ENCODE results near the gene COL6A1.
A peak's percentile ranks its signal among the peaks of the same experiment; 100 is the strongest.
"Not testable (repeated sequence)": the region's sequence is repeated elsewhere in the genome, so short reads cannot be mapped to it uniquely, and the experiment has no call there.

The COL6A1 gene

DNA sequence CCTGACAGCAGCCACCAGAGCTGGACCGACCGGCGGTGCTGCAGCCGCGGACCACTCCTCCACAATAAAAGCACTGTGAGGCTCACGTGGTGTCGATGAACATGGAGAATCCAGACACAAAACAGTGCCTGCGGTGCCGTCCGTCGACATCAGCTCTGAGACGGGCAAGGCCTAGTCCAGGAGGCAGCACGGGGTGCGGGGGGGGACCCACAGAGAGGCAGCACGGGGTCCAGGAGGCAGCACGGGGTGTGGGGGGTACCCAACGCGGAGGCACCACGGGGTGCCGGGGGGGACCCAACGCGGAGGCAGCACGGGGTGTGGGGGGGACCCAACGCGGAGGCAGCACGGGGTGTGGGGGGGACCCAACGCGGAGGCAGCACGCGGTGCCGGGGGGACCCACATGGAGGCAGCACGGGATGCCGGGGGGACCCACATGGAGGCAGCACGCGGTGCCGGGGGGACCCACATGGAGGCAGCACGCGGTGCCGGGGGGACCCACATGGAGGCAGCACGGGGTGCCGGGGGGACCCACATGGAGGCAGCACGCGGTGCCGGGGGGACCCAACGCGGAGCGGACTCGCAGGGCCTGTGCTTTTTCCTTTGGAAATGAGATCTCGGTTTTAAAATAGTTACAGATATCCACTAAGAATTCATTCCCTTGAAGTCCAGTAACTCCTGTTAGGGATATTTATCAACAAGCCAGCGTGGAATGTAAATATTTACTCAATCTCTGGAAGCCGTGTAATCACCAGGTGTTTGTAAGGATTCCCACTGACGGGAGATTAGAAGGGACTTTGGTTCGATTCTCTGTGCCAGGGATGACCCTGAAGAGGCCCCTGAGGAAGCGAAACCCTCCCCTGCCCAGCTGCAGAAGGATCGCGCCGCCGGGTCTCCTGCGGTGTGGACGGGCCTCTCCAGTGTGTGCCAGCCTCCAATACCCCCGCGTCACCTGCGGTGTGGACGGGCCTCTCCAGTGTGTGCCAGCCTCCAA is 52.1 kb downstream of the COL6A1 start:
- DNase-seq, result peak; percentile 10

GRCh38 chr21:46035809-46036695 is 54.5 kb downstream of the COL6A1 start:
- peak; percentile 13 for DNase-seq

DNA sequence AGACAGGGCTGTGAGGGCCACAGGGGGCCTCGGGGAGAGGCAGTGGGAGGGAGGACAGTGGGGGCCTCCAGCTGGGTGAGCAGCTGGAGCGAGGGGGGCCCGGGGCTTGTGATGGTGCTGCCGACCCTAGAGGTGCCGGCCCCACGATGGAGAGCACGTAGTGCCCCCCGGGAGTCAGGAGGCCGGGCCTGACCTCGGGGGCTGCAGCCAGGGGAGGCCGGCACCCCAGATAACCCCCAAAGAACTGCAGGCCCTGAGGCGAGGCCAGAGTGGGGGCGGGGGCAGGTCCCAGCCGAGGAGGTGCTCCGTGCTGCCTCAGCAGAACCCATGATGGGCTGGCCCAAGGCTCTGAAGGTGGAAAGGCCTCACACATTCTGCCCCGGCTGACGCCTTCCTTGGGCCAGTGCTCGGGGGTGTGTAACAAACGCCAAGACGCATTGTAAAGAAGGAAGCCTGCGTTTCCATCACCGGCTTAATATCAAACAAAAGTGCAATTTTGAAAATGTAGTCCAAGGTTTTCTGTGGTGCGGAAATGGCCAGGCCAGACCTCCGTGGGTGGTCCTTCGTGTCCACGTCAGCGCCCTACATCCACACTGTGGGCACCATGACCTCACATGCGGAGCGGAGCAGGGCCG is 55.2 kb downstream of the COL6A1 start:
- DNase-seq, result no peak

- DNase-seq, result peak; percentile 10
Measured at GRCh38 chr21:46037331-46038325, 56.1 kb downstream of the COL6A1 start.

DNA sequence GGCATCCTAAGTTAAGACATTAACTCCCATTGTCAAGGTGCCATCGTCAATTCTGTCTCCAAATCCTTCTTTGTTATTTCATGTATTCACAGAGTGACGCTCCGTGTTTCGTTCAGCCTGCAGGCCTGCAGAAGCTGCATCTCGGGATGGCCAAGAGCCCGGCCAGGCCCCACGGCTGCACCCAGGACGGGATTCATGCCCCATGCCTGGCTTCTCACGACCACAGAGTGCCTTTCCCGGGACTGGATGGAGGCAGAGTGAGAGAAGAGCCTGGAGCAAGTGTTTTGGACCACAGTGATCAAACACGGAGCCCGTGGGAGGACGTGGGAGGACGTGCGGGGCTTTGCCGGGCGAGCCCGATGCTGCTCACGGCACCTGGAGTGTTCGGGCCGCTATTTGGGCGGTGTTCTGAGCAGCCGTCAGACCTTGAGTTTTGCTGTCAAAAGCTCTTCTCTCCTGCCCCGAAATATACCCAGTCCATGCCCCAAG is 56.8 kb downstream of the COL6A1 start:
- DNase-seq, result no peak

- DNase-seq, result peak; percentile 12
Measured at GRCh38 chr21:46038871-46039397, 57.4 kb downstream of the COL6A1 start.

DNA sequence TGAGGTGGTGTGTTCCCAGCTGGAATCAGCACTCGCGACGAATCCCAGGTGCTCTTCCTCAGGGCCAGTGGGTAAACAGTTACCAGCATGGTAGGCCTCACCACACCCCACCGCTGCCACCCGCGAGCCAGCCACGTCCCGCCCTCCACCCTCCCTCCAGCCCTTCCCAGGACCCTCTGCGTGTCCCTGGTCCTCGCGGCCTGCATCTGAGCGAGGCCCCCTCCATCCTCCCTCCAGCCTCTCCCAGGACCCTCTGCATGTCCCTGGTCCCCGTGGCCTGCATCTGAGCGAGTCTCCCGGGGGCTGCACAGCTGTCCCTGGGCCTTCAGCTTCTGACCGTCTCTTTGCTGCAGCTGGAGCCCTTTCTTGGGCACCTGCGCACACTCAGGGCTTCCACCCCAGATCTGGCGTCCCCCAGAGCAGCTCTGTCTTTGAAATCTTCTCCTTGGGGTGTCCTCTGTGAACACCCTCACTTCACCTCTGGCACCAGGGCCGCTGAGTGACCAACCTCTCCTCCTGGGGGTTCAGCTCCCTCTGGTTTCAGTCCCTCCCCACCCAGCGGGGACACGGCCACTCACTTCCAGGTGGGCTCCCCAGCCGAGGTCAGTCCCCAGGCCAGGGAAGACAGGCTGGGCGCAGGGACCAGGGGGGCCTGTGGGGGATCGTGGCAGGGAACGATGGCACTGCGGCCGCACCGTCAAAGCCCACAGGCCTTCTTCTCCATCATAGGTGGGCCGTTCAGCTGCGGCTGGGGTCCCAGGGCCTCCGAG is 58.5 kb downstream of the COL6A1 start:
- DNase-seq, result no peak

GRCh38 chr21:46040707-46041106 is 59.1 kb downstream of the COL6A1 start:
- DNase-seq, result no peak

DNA sequence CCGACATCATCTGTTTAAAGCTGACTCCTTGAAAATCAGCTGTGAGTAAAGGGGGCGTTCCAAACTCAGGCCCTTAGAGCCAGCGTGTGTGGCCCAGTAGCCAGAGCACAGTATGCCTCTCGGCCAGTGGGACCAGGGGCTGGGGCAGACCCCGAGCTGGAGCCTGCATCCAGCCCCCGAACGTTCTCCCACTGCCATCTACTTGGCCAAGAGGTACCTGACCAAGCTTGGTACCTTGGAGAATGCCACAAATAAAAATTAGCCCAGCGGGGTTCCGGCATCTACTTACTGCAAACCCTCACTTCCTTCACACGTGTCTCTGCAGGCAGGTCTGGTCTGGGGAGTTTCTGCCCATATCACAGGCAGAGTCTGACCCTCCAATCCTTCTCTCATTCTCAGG is 59.6 kb downstream of the COL6A1 start:
- DNase-seq, result no peak

GRCh38 chr21:46045154-46045553 is 63.6 kb downstream of the COL6A1 start:
- DNase-seq, result no peak

- no peak for DNase-seq
Measured at GRCh38 chr21:46046471-46046870, 64.9 kb downstream of the COL6A1 start.

DNA sequence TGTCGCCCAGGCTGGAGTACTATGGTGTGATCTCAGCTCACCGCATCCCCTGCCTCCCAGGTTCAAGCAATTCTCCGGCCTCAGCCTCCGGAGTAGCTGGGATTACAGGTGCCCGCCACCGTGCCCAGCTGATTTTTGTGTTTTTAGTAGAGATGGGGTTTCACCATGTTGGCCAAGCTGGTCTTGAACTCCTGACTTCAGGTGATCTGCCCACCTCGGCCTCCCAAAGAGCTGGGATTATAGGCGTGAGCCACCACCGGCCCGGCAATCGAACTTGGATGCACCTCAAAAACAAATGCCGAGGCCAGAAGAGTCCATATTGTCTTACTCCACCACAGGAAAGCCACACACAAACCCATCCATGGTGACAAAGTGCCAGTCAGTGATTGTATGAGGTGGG is 65.3 kb downstream of the COL6A1 start:
- DNase-seq, result not testable (repeated sequence)

DNA sequence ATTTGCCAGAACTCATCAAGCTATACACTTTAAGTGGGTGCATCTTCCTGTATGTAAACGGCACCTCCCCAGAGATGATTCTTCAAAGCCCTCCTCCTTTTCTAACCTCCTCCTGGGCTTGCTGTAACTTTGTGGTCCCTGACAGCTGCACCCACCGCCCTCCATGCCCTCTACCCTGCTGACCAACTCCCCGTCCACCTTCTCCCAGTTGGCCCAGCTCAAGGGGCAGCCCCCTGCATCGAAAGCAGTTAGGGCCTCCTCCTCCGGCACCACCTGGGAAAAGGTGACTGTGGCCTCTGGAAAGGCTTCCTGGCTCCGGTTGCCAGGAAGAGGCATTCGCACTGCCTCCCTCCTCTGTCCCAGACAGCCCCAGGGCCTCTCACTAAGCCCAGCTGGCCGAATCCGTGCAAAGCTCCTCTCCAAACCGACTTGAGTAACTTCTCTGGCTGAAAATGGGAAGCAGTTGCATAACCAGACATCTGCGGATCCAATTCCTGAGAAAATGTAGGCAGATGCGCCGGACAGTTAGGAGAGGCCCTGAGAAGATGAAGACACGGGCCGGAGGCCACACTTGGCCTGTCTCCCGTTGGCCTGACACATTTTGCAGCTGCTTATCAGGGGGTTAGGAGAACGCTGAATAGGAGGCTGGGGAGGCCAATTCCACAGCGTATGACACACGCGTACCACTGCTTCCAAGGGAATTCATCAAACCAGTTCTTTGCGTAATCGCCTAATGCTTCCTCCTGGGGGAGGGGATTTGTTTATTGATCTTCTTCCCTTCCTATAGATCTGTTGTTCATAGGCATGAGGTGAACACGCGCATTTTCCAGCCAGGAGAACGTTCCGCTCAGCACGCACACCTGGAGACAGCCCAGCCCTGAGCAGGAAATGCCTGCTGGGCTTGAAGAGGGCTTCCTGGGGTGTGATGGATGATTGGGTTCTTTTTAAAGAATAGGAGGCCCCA is 67.6 kb downstream of the COL6A1 start:
- no peak for DNase-seq

DNA sequence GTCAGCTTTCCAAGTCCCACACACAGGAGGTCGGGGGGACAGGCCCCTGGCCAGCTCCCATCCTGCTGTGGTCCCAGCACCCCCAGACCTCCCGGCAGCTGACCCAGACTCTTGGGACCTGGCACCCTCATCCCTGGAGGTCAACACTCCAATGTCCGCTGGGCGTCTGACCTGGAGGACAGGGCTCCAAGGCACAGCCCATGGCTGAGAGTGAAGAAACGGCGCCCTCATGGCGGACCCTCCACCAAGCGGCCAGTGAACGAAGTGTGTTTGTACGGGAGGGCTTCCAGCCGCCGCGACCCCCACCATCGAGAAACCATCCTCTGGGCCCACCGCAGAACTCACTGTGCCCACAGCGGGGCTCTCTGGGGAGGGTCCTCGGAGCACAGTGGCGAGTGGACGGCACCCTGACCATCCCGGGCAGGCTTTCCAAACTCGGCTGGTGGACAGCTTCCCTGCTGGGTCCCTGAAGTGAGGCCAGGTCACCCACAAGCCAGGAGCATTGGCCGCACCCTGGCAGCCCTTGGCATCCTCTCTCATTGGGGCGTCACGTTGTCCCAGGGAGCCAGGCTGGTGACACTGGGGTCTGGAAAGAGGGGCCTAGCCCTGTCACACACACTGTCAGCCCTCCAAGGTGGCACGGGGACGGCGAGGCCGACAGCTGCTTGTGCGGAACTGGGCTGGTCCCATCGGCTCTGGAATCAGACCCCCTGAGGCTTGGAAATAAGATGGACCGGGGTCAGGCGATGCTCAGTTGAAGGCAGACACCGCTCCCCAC is 68.5 kb downstream of the COL6A1 start:
- DNase-seq, result no peak

DNA sequence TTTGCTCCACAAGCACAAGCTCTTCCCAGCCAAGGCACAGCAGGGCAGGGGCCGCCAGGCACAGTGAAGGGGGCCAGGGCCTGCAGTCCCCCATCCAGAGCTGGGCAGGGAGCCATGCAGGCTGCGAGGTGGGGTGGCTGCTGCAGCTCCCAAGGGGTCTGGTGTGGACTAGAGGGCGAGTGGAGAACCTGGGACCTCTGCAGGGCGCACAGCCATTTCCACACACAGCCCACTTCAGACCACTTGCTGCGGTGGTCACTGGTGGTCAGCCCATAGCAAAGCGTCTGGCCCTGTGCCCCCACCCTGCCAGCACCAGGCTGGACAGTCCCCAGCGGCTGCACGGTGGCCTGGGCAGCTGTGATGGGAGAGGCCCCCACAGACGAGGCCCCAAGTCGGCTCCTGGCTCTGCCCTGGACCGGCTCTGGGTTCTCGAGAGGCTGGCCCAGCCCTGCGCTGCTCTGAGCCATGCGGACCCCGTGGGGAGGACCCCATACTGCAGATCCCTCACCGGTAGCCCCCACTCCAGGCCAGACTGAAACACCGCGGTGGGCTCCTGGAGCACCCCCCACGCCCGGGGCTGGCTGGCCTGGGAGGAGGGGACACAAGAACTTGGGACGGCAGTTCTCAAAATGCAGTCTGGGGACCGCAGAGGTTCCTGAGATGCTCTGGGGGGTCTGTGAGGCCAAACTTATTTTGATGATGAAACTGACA is 69.3 kb downstream of the COL6A1 start:
- no peak for DNase-seq

DNA sequence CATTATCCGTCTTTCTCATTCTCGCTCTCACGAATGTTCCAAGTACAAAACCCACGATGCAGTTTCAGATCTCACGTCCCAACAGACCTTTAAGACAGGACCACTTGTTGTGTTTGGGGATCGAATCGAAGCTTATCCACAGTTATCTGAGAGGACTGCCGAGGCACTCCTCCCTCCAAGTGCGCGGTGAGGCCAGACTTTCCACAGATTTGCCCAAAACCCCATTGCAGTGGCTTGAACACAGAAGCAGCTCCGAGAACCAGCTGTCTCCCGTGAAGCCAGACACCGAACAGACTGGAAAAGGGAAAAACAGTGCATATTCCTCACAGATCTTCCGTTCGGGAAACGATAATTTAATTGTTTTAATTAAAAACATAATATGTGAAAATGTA is 69.8 kb downstream of the COL6A1 start:
- DNase-seq, result no peak

- no peak for DNase-seq
Measured at GRCh38 chr21:46051821-46052675, 70.5 kb downstream of the COL6A1 start.
